ENCODE measurements around the gene HOXB1.
"Not testable (repeated sequence)": the region's sequence is repeated elsewhere in the genome, so short reads cannot be mapped to it uniquely, and the experiment has no call there.

Gene HOXB1

GRCh38 chr17:48494335-48494734, 36.5 kb downstream of the HOXB1 start:
- no peak for DNase-seq (ENCODE audit: low read depth, low spot score)

GRCh38 chr17:48492401-48493298, 38.2 kb downstream of the HOXB1 start:
- no peak for DNase-seq (ENCODE audit: low read depth, low spot score)

- DNase-seq (ENCODE audit: low read depth, low spot score) = no peak
These were observed 39.1 kb downstream of the HOXB1 start for GRCh38 chr17:48491527-48492273.

GRCh38 chr17:48490451-48490892, 40.3 kb downstream of the HOXB1 start:
- DNase-seq (ENCODE audit: low read depth, low spot score) = no peak

GRCh38 chr17:48489781-48490180, 41.0 kb downstream of the HOXB1 start:
- DNase-seq (ENCODE audit: low read depth, low spot score) = no peak

GRCh38 chr17:48488548-48489106, 42.2 kb downstream of the HOXB1 start:
- no peak for DNase-seq (ENCODE audit: low read depth, low spot score)

GRCh38 chr17:48487221-48487620, 43.6 kb downstream of the HOXB1 start:
- no peak for DNase-seq (ENCODE audit: low read depth, low spot score)

- DNase-seq (ENCODE audit: low read depth, low spot score) = no peak
These were observed 44.3 kb downstream of the HOXB1 start for GRCh38 chr17:48486557-48486956.

- no peak for DNase-seq (ENCODE audit: low read depth, low spot score)
These were observed 46.0 kb downstream of the HOXB1 start for GRCh38 chr17:48484850-48485249.

GRCh38 chr17:48484256-48484655, 46.6 kb downstream of the HOXB1 start:
- DNase-seq (ENCODE audit: low read depth, low spot score) = no peak

GRCh38 chr17:48483471-48484131, 47.2 kb downstream of the HOXB1 start:
- DNase-seq (ENCODE audit: low read depth, low spot score) = no peak

GRCh38 chr17:48483004-48483403, 47.8 kb downstream of the HOXB1 start:
- DNase-seq (ENCODE audit: low read depth, low spot score) = no peak

- not testable (repeated sequence) for DNase-seq (ENCODE audit: low read depth, low spot score)
These were observed 48.5 kb downstream of the HOXB1 start for GRCh38 chr17:48482301-48482700.

GRCh38 chr17:48479014-48479402, 51.8 kb downstream of the HOXB1 start:
- no peak for DNase-seq (ENCODE audit: low read depth, low spot score)

Data from iPS DF 19.7 (cell line).